A549 (cell line): ENCODE results near the gene ABCA13. TPM values are rescaled to one million over a fixed set of nuclear protein-coding genes. Genes with fewer than 3 reads are reported as not detected.

Experiments used
- ATAC-seq, 2 experiments: fragments of 200-7000 bp in 1 of 2; fragments of >200 bp in 1 of 2; cut with Nextera tagmentation in 1 of 2; cut with Tn5 transposase in 1 of 2; 3 replicates each; pipeline versions ENCODE4 v1.8.0 to v1.9.1; 2018 to 2020; ENCODE audit warnings: mild to moderate bottlenecking in 1 of 2, moderate library complexity in 1 of 2
- CTCF ChIA-PET: fragments of 300-600 bp; sonication (Branson Sonifier 250); formaldehyde crosslinking; extraction: SDS; loops from one replicate; lab custom pipeline; 2021; ENCODE audit warnings: antibody characterized with exemption, inconsistent platforms; lab: Yijun Ruan, JAX
- POLR2A ChIA-PET: fragments of 350-600 bp; formaldehyde crosslinking; extraction: SDS; loops from one replicate; lab custom pipeline; 2021; ENCODE audit warnings: antibody characterized with exemption, inconsistent platforms; lab: Yijun Ruan, JAX
- DNase-seq, 2 experiments: peaks; one replicate each; pipeline versions ENCODE4 v3.0.0 to v3.0.0-alpha.2; 2011 to 2016; ENCODE audit warnings: low read depth in 1 of 2, low spot score in 1 of 2
- FAIRE-seq: peaks from 2 replicates; lab custom pipeline; 2011; peaks lifted over from hg19 to GRCh38; lab: Jason Lieb, UNC
- H3K27ac ChIP-seq, 2 experiments: fragments of >200 bp; sonication (Bioruptor Twin); formaldehyde crosslinking; 3 replicates each; pipeline ENCODE4 v1.5.1; 2016 to 2017
- H3K4me1 ChIP-seq: fragments of >200 bp; sonication (Bioruptor Twin); formaldehyde crosslinking; 3 replicates; pipeline ENCODE4 v1.6.1; 2016
- H3K4me2 ChIP-seq: fragments of >200 bp; sonication (Bioruptor Twin); formaldehyde crosslinking; 3 replicates; pipeline ENCODE4 v1.6.1; 2016
- H3K4me3 ChIP-seq: fragments of >200 bp; sonication (Bioruptor Twin); formaldehyde crosslinking; 3 replicates; pipeline ENCODE4 v1.5.1; 2016
- H3K9me3 ChIP-seq: fragments of >200 bp; sonication (Bioruptor Twin); formaldehyde crosslinking; 3 replicates; pipeline ENCODE4 v1.6.1; 2016
- ATOH8 ChIP-seq: fragments of 250-450 bp; sonication (Bioruptor Pico); IDR thresholded peaks from 2 replicates; pipeline ENCODE4 v1.5.0; 2020; ENCODE audit warnings: low read depth, mild to moderate bottlenecking, moderate library complexity
- BHLHE40 ChIP-seq: IDR thresholded peaks from 2 replicates; pipeline ENCODE4 v1.6.1; 2012; ENCODE audit warnings: low read depth, low read length, inconsistent platforms
- CBX8 ChIP-seq: fragments of 200-600 bp; sonication (generic); IDR thresholded peaks from 2 replicates; pipeline ENCODE4 v1.6.1; 2016
- CEBPB ChIP-seq, 2 experiments: fragments of >200 bp in 1 of 2; sonication (Bioruptor Twin) in 1 of 2; formaldehyde crosslinking in 1 of 2; IDR thresholded peaks; 2 replicates each; pipeline ENCODE4 v1.6.1; 2012 to 2016
- CHD2 ChIP-seq: fragments of 150-350 bp; IDR thresholded peaks from 2 replicates; pipeline ENCODE4 v1.6.1; 2014; ENCODE audit warnings: low read length; ENCODE audit not compliant: partially characterized antibody
- ELK1 ChIP-seq: fragments of 150-350 bp; IDR thresholded peaks from 2 replicates; pipeline ENCODE4 v1.6.1; 2014; ENCODE audit warnings: low read depth, mild to moderate bottlenecking, low read length
- EP300 ChIP-seq, 2 experiments: fragments of >200 bp; sonication (Bioruptor Twin); formaldehyde crosslinking; IDR thresholded peaks; 2 replicates in 1 of 2; 3 replicates in 1 of 2; pipeline ENCODE4 v1.6.1; 2016 to 2017
- FOSL2 ChIP-seq, 2 experiments: fragments of 450-650 bp in 1 of 2; fragments of >200 bp in 1 of 2; sonication (Bioruptor Twin) in 1 of 2; formaldehyde crosslinking; IDR thresholded peaks; 2 replicates each; pipeline versions ENCODE4 v1.5.0 to v1.6.1; 2016 to 2020; ENCODE audit warnings: mild to moderate bottlenecking in 1 of 2, moderate library complexity in 1 of 2
- GATA3 ChIP-seq: IDR thresholded peaks from 2 replicates; pipeline ENCODE4 v1.6.1; 2012; ENCODE audit warnings: borderline replicate concordance
- HEYL ChIP-seq: fragments of 250-450 bp; sonication (Bioruptor Pico); IDR thresholded peaks from 2 replicates; pipeline ENCODE4 v1.8.0; 2021; ENCODE audit warnings: mild to moderate bottlenecking, moderate library complexity
- JUN ChIP-seq, 2 experiments: fragments of >200 bp; sonication (Bioruptor Twin); formaldehyde crosslinking; IDR thresholded peaks; 2 replicates in 1 of 2; 3 replicates in 1 of 2; pipeline ENCODE4 v1.6.1; 2016 to 2017
- JUNB ChIP-seq: fragments of >200 bp; sonication (Bioruptor Twin); formaldehyde crosslinking; IDR thresholded peaks from 2 replicates; pipeline ENCODE4 v1.6.1; 2016
- MAFK ChIP-seq: fragments of 450-650 bp; IDR thresholded peaks from 2 replicates; pipeline ENCODE4 v1.6.1; 2014; ENCODE audit not compliant: partially characterized antibody
- MAX ChIP-seq: IDR thresholded peaks from 2 replicates; pipeline ENCODE4 v1.6.1; 2012
- NR3C1 ChIP-seq: fragments of >200 bp; sonication (Bioruptor Twin); formaldehyde crosslinking; IDR thresholded peaks from 3 replicates; pipeline ENCODE4 v1.6.1; 2017
- PBX3 ChIP-seq: IDR thresholded peaks from 2 replicates; pipeline ENCODE4 v1.6.1; 2012
- REST ChIP-seq: fragments of 200-600 bp; sonication (generic); IDR thresholded peaks from 2 replicates; pipeline ENCODE4 v1.6.1; 2016; ENCODE audit warnings: antibody characterized with exemption, mild to moderate bottlenecking, moderate library complexity
- RNF2 ChIP-seq: fragments of 200-600 bp; sonication (generic); IDR thresholded peaks from 2 replicates; pipeline ENCODE4 v1.6.1; 2016; ENCODE audit warnings: low read depth, mild to moderate bottlenecking, antibody characterized with exemption, moderate library complexity, borderline replicate concordance
- SREBF2 ChIP-seq: fragments of 450-650 bp; IDR thresholded peaks from 2 replicates; pipeline ENCODE4 v1.6.1; 2014; ENCODE audit warnings: mild to moderate bottlenecking, moderate library complexity
- TP53 ChIP-seq: fragments of 250-450 bp; sonication (Bioruptor Pico); IDR thresholded peaks from 2 replicates; pipeline ENCODE4 v1.5.0; 2021; ENCODE audit warnings: mild to moderate bottlenecking, moderate library complexity
- ZC3H11A ChIP-seq: fragments of 450-650 bp; IDR thresholded peaks from 2 replicates; pipeline ENCODE4 v1.6.1; 2014; ENCODE audit warnings: antibody characterized with exemption, mild to moderate bottlenecking
- ZFP36 ChIP-seq: fragments of 450-650 bp; IDR thresholded peaks from 2 replicates; pipeline ENCODE4 v1.6.1; 2014; ENCODE audit warnings: borderline replicate concordance; ENCODE audit not compliant: partially characterized antibody
- WGBS: methylation state at CpG from one replicate; pipeline ENCODE4 v1.1.6; 2017; ENCODE audit errors: missing lambda C conversion rate; 5-methylcytosine and 5-hydroxymethylcytosine counted together
- polyA plus RNA-seq, 4 experiments: library from polyadenylated mRNA; depleted of rRNA in 3 of 4; stranded (reverse); fragments of >200 nt; fragmentation: RNase III in 1 of 4; extraction: RNeasy Plus Mini Kit Qiagen cat#74134 plus additional on column Dnase treatment in 1 of 4; gene quantifications; 2 replicates in 3 of 4; 3 replicates in 1 of 4; pipeline ENCODE4 v1.2.3, GENCODE V29; 2011 to 2017

ABCA13 gene
- polyA plus RNA-seq, 2 of the 4 experiments (the other 2 are of a cell fraction): 0.01 TPM; not detected in 1

- TF ChIP-seq RNF2 (no peak), MAX (no peak), CBX8 (no peak), CHD2 (no peak), JUN (IDR thresholded peaks at IDR 0.05) (no peak), JUNB (no peak), PBX3 (no peak), NR3C1 (no peak)
- TF ChIP-seq, all 56 proteins: peak for 0
Measured at GRCh38 chr7:48438206-48438605, 266.9 kb downstream of the ABCA13 start (continued).

GRCh38 chr7:48441848-48442492, 270.7 kb downstream of the ABCA13 start:
- CTCF ChIA-PET: no interaction called here

More at GRCh38 chr7:48441848-48442492, 270.7 kb downstream of the ABCA13 start:
- POLR2A ChIA-PET: no interaction called here
- Histone ChIP-seq H3K9me3 (no peaks in the 10 kb centered on the region), H3K4me1 (no peaks in the 10 kb centered on the region), H3K4me2 (no peak overlapping the region), H3K27ac (no peak overlapping the region), H3K4me3 (no peak overlapping the region)
- 16% methylated on average over 8 of the region's 8 CpGs for WGBS
- no peak for DNase-seq
- no peak for FAIRE-seq
- ATAC-seq: no peak
- TF ChIP-seq BHLHE40: no peak
- no peak for TF ChIP-seq REST
- no peak for TF ChIP-seq CEBPB (IDR thresholded peaks at IDR 0.05)
- no peak for TF ChIP-seq SREBF2
- TF ChIP-seq HEYL (CRISPR knock-in tag): no peak
- TF ChIP-seq ELK1: no peak
- TF ChIP-seq GATA3: no peak
- TF ChIP-seq ATOH8 (CRISPR knock-in tag): no peak
- TF ChIP-seq MAX: no peak
- no peak for TF ChIP-seq RNF2
- TF ChIP-seq EP300 (IDR thresholded peaks at IDR 0.05): no peak
- no peak for TF ChIP-seq MAFK
- no peak for TF ChIP-seq ZC3H11A
- TF ChIP-seq FOSL2 (IDR thresholded peaks at IDR 0.05): no peak
- TF ChIP-seq FOSL2 (CRISPR knock-in tag; IDR thresholded peaks at IDR 0.05): no peak
- no peak for TF ChIP-seq ZFP36
- no peak for TF ChIP-seq CBX8
- TF ChIP-seq JUN (IDR thresholded peaks at IDR 0.05): no peak
- no peak for TF ChIP-seq TP53 (CRISPR knock-in tag)
